NOMO-1 (cell line): ENCODE results near the gene ZFYVE21.

Experiments used
- DNase-seq, 2 experiments: peaks; one replicate each; lab custom pipeline; 2025; ENCODE audit not compliant: unreplicated experiment in 2 of 2; lab: John Stamatoyannopoulos, UW

Gene ZFYVE21

GRCh38 chr14:103715052-103716000 lies at the start of gene ZFYVE21, which contains the start of gene XRCC3:
Gene ZFYVE21, plus strand, starts transcription at chr14:103715810. Its CDS starts 32 bp downstream, at chr14:103715842.
Gene XRCC3, minus strand, starts transcription at chr14:103715451. Its CDS starts 4,364 bp downstream, at chr14:103711087.
- DNase-seq, result peak; percentile 99 to 100

- no peak for DNase-seq
Observed at GRCh38 chr14:103667671-103668070, 47.9 kb upstream of the ZFYVE21 start.

- DNase-seq, result no peak
Observed at GRCh38 chr14:103668117-103668516, 47.5 kb upstream of the ZFYVE21 start.

GRCh38 chr14:103669370-103669769 lies 46.2 kb upstream of the ZFYVE21 start:
- no peak for DNase-seq

GRCh38 chr14:103671911-103672310 lies 43.7 kb upstream of the ZFYVE21 start:
- DNase-seq, result no peak

- DNase-seq, result no peak
Observed at GRCh38 chr14:103675957-103676356, 39.7 kb upstream of the ZFYVE21 start.

- DNase-seq, result no peak
Observed at GRCh38 chr14:103676881-103677675, 38.5 kb upstream of the ZFYVE21 start.

GRCh38 chr14:103679351-103679750 lies 36.3 kb upstream of the ZFYVE21 start:
- DNase-seq, result peak; percentile 74 to 75

GRCh38 chr14:103680491-103681231 lies 34.9 kb upstream of the ZFYVE21 start:
- DNase-seq, result no peak

- no peak for DNase-seq
Observed at GRCh38 chr14:103683139-103683538, 32.5 kb upstream of the ZFYVE21 start.

GRCh38 chr14:103684471-103684870 lies 31.1 kb upstream of the ZFYVE21 start:
- DNase-seq, result no peak

- no peak for DNase-seq
Observed at GRCh38 chr14:103684871-103685270, 30.7 kb upstream of the ZFYVE21 start.

- DNase-seq, result no peak
Observed at GRCh38 chr14:103685276-103686211, 30.1 kb upstream of the ZFYVE21 start.

GRCh38 chr14:103686831-103687485 lies 28.7 kb upstream of the ZFYVE21 start:
- no peak for DNase-seq

GRCh38 chr14:103687712-103688111 lies 27.9 kb upstream of the ZFYVE21 start:
- no peak for DNase-seq

- no peak for DNase-seq
Observed at GRCh38 chr14:103688441-103688840, 27.2 kb upstream of the ZFYVE21 start.

- DNase-seq, result no peak
Observed at GRCh38 chr14:103688906-103689902, 26.4 kb upstream of the ZFYVE21 start.

GRCh38 chr14:103690332-103690731 lies 25.3 kb upstream of the ZFYVE21 start:
- no peak for DNase-seq
